DND-41 (cell line): Measurements from ENCODE around the gene TLDC2.

Source experiments
- CTCF ChIP-seq: IDR thresholded peaks from 2 replicates; pipeline ENCODE4 v1.5.1; 2012; ENCODE audit warnings: borderline replicate concordance, low read length, moderate library complexity, mild to moderate bottlenecking; ENCODE audit not compliant: poor library complexity, severe bottlenecking; ENCODE audit errors: extremely low read depth
- EZH2 ChIP-seq: IDR thresholded peaks from 3 replicates; pipeline ENCODE4 v1.6.1; 2012; ENCODE audit warnings: borderline replicate concordance, low read depth, mild to moderate bottlenecking, moderate library complexity, low read length, inconsistent platforms; ENCODE audit not compliant: severe bottlenecking

GRCh38 chr20:36865076-36865860, 10.7 kb upstream of the TLDC2 start:
- TF ChIP-seq CTCF (no peak), EZH2 (no peak)
